ENCODE measurements around the gene SHC4.
A peak's percentile ranks its signal among the peaks of the same experiment; 100 is the strongest.
"Not testable (repeated sequence)": the region's sequence is repeated elsewhere in the genome, so short reads cannot be mapped to it uniquely, and the experiment has no call there.

The SHC4 gene

DNA sequence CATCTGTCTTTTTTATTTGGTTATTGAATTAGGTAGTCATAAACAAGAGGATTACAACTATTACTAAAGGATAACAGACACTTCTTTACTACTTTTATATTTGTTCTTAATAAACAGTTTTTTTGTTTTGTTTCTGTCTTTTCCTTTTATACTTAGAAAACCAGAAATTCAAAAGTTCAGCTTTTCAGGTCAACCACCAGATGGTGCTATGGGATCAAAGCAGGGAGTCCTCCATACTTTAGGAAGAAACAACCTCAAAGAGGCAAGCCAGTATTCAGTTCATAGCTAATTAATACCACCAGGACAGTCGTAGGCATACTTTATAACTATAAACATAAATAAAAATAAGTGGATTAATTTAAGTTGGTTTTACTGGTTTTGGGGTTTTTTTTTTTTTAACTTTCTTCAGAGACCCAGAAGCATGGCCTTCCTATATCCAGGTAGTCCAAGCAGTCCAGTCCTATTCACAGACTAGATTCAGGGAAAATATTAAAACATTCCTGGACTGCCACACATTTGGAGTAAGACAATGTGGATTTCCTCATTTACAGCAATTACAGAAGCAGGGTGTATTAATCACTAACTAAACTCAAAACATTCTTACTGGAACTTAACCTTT lies 101.8 kb downstream of the SHC4 start:
- peak; percentile 37 for DNase-seq (ENCODE audit: low read depth)
- H3K4me3 ChIP-seq (ENCODE audit: low read depth, low read length), result no peak overlapping the region

DNA sequence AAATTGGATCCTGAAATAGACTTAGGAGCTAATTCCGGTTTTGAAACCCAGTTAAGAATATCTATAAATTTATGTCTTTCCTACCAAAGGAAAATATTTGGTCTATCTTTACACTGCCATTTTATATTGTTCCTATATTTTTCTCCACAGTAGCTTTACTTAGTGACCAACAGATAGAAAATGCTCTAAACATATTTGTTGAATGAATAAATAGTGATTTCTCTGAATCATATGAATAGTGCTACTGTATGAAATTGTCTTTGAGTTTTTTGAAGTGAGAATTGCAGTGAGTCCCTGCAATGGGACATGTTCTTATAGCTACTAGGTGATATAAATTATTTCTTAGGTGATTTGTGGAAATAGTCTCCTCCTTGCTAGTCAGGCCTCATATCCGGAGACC lies 104.3 kb downstream of the SHC4 start:
- H3K4me3 ChIP-seq (ENCODE audit: low read depth, low read length), result no peak overlapping the region
- no peak for DNase-seq (ENCODE audit: low read depth)

DNA sequence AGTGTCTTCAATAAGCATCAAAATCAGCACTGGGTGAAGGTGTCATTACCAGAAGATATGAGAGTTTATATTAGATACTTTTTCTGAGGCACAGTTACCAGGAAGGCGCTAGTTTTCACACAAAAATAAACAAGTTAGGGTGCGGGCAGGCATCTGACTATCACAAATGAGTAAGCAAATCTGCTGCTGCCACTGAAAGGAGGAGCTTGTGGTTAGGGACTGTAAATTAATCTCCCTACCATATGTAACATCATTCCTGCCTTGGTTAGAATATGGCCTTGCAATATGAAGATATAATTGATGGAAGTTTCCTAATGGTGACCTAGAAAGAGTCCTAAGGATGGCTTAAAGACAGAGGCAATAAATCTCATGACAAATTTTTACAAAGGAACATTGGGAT lies 105.3 kb downstream of the SHC4 start:
- H3K4me3 ChIP-seq (ENCODE audit: low read depth, low read length), result no peak overlapping the region
- peak; percentile 45 for DNase-seq (ENCODE audit: low read depth)

DNA sequence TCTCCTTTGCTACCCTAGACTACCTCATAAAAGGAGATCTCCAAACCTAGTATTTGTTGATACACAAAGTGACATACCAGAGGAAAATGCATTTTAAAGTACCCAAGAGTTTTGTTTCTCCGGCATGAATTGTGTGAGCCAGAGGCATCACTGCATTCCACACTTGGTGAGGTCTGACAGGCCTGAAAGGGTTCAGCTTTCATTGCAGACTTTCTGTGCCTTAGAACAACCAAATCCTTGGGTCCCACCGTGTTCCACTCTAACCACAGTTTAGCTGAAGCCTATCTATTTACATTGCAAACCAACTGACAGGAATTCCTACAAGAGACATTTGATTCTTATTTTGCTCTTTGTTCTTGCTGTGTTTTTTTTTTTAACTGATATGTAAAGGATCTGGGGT lies 106.8 kb downstream of the SHC4 start:
- DNase-seq (ENCODE audit: low read depth), result peak; percentile 57
- H3K4me3 ChIP-seq (ENCODE audit: low read depth, low read length), result no peak overlapping the region

DNA sequence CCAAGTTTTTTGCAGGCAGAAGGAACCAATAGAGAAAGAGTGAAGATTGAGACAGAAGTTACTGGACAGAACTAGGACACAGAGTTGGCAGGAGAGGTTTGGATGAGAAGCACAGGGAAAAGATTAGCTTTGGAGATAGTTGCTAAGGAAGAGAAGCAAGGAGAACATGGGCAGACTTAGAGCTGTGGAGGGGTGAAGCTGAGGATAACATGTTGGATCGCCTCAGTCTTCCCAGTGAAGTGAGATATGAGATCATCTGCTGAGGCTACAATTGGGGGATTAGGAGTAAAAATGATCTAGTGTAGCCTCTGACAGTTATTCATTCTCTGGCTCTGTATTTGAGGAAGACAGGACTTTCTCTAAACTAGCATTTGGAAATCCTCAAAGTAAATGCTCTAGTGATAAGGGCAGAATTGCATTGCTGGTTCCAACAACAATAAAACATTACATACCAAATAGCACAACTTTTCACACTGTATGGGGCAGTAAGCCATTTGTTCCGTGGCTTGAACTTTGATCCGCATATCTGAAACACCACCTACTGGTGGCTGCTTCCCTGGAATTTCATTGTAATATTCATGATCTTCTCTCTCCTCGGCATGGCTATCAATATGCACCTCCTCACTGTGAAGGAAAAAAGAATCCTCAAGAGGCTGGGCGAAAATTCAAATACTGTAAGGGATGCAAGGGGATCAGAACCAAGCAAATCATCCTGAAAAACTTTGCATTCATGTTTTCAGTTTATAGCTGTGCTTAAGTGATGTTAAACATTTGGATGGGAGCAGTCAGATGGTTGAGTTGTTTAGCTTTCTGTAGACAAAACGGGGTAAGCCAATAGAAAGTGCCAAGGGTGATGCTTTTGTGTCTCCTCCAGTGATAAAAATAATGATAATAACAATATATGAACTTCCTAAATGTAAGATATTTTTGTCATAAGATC lies 107.9 kb downstream of the SHC4 start:
- peak; percentile 41 for DNase-seq (ENCODE audit: low read depth)
- no peak overlapping the region for H3K4me3 ChIP-seq (ENCODE audit: low read depth, low read length)

DNA sequence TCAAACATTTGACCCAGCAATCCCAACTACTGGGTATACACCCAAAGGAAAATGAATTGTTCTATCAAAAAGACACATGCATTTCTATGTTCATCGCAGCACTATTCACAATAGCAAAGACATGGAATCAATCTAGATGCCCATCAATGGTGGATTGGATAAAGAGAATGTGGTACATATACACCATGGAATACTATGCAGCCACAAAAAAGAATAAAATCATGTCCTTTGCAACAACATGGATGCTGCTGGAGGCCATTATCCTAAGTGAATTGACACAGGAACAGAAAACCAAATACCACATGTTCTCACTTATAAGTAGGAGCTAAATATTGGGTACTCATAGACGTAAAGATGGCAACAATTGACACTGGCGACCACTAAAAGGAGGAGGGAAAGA lies 109.3 kb downstream of the SHC4 start:
- DNase-seq (ENCODE audit: low read depth); H3K4me3 ChIP-seq (ENCODE audit: low read depth, low read length): not testable (repeated sequence)

DNA sequence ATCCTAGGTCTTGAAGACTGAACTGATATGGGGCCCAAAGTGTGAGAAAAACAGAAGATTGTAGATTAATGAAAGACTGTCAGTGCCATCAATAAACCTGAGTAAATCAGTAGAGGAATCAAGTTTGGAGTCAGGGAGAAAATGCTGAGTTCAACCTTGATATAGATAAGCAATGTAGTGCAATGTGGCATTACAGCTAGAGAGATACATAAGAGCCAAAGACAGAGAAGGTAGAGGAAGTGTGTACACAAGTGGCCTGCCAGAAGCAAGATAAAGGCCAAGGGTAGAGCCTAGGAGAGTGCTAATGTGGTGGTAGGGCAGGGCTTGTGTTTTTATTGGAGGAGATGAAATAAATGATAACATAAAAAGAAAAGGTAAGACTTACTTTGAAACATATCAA lies 111.8 kb downstream of the SHC4 start:
- no peak overlapping the region for H3K4me3 ChIP-seq (ENCODE audit: low read depth, low read length)
- no peak for DNase-seq (ENCODE audit: low read depth)

DNA sequence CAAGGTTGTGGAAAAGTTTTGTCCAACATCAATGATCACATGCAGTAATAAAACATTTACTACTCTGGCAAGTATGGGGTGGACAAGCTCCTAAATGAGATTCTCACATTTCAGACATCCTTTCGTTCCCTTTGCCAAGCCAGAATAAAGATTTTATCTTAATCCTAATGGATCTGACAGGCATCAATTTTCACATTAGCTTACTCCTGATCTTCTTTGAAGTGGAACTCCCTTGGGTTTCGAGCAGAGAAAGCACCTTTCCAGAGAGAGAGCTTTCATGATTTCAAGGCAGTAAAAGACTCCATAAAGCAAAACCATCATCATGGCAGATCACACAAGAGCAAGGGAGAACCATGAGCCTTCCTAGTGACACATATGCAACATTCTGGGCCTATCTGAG lies 113.1 kb downstream of the SHC4 start:
- DNase-seq (ENCODE audit: low read depth), result no peak
- no peak overlapping the region for H3K4me3 ChIP-seq (ENCODE audit: low read depth, low read length)

DNA sequence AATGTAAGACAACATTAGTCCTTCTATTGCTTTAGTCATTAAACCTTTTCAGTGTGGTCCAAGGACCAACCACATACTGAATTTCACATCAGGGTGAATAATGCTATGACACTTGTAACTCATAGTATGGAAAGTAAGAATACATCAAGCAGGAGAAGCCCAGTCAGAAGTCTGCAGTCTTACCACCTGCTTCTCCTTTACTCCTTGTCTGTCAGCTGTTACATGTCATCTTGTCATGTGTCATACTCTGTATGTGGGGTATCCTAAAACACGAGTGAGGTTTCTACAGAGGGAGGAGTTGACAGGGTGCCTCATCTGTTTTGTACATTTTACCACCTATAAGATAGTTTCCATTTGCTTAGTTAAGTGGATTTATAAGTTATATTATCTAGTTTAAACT lies 118.6 kb downstream of the SHC4 start:
- no peak for DNase-seq (ENCODE audit: low read depth)

DNA sequence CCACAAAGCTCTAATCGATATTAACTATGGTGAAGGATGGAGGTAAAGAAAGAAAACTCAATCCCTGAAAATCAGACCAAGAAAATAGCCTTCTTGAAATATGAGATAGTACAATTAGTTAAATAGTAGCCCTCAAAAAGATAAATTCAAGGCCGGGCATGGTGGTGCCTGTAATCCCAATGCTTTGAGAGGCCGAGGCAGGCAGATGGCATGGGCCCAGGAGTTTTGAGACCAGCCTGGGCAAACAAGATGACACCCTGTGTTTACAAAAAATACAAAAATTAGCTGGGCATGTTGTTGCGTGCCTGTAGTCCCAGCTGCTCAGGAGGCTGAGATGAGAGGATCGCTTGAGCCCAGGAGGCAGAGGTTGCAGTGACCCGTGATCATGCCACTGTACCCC lies 121.2 kb downstream of the SHC4 start:
- H3K4me3 ChIP-seq (ENCODE audit: low read depth, low read length), result no peak overlapping the region
- DNase-seq (ENCODE audit: low read depth), result no peak

More for the DNA sequence above, 118.6 kb downstream of the SHC4 start:
- no peak overlapping the region for H3K4me3 ChIP-seq (ENCODE audit: low read depth, low read length)

DNA sequence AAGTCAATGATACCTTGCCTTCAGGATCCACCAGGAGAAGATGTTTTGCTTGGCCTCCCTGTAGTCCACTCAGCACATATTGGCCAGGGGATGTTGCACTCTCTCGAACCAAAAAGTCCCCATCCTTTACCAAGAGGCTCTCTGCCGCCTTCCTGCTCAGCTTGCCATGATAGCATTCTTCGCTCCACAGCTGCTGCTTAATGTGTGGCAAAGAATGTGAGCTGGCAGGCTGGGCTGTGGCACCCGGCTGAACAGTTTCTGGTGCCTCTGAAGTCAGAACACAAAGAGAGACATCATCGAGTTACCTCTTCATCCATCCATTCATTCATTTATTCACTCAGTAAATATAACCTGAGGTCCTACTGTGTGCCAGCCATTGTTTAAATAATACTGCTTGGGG lies 129.0 kb downstream of the SHC4 start:
- no peak for DNase-seq (ENCODE audit: low read depth)

DNA sequence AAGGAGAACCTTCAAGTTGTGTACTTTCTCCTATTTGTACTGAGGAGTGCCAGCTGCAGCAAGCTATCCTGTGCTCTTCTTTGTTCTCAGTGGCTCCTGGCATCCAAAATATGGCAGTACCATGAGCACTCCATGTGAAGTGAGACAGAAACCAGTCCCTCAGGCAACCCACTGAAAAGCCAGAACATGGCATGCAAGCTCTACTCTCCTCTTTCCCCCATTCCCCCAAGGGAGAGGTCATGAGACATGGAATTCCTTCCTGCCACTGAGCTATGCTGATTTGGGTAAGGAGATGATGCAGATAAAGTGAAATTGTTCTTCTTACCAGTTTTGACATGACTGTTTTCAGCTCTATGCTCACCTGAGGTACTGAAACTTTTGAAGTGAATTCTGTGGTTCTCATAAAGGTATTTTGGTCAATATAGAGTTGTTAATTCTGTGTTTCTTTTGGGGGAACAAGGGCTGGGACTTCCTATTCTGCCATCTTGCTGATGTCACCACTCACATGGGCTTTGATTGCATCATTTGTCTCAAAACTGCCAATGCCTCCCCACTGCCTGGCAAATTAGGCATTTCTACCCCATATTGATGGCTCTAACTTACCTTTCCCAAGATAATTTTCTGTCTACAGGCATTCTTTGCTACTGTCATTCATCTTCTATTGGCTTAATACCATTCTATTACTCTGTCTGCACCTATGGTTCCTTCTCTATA lies 130.0 kb downstream of the SHC4 start:
- no peak for DNase-seq (ENCODE audit: low read depth)
- H3K4me3 ChIP-seq (ENCODE audit: low read depth, low read length), result no peak overlapping the region

More for the DNA sequence above, 129.0 kb downstream of the SHC4 start:
- H3K4me3 ChIP-seq (ENCODE audit: low read depth, low read length), result no peak overlapping the region

DNA sequence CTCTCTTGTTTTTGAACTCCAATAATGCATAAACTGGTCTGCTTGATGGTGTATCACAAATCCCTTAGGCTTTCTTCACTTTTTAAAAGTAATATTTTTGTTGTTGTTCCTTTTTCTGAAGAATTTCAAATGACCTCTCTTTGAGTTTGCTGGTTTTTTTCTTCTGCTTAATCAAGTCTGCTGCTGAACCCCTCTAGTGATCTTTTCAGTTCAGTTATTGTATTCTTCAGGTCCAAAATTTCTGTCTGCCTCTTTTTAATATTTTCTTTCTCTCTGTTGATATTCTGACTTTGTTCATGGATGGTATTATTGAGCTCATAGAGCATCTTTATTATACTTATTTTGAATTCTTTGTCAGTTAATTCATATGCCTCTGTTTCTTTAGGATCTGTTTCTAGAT lies 131.1 kb downstream of the SHC4 start:
- no peak for DNase-seq (ENCODE audit: low read depth)
- H3K4me3 ChIP-seq (ENCODE audit: low read depth, low read length), result no peak overlapping the region

DNA sequence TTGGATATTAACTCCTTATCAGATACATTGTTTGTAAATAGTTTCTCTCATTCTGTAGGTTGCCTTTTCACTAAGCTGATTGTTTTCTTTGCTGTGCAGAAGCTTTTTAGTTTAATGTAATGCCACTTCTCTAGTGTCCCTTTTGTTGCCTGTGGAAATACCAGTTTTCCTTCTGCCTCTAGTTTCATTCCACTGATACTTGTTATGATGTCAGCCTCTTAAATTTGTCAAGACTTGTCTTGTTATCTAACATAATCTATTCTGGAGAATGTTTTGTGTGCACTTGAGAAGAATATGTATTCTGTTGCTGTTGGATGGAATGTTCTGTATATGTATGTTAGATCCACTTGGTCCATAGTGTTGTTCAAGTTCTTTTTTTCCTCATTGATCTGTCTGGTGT lies 134.8 kb downstream of the SHC4 start:
- H3K4me3 ChIP-seq (ENCODE audit: low read depth, low read length), result no peak overlapping the region
- no peak for DNase-seq (ENCODE audit: low read depth)

DNA sequence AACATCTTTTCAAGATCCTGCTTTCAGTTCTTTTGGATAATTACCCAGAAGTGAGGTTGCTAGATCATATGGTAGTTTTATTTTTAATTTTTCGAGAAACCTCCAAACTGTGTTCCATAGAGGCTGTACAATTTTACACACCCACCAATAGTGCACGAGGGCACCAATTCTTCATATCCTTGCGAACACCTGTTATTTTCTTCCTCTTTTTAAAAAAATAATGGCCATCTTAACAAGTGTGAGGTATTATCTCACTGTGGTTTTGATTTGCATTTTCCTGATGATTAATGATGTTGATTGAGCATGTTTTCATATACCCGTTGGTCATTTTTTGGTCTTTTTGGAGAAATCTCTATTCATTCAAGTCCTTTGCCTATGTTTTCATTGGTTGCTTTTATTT lies 135.2 kb downstream of the SHC4 start:
- H3K4me3 ChIP-seq (ENCODE audit: low read depth, low read length), result no peak overlapping the region
- DNase-seq (ENCODE audit: low read depth), result no peak

DNA sequence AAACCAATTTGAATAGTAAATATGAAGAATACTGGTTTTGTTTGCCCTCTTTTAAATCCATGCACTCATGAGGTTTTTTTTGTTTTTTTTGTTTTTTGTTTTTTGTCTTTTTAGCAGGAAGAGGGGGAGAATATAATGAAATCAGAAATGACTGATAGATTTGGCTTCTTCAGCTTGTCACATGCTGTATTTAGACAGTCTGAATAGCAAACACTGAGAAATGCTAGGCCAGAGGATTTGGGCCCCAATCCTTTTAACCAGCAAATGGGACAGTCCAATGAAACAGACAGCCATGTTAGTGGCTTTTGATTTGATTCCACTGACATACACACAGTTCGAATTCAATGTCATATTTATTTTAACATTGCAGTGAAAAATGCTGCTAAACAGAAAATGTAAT lies 138.6 kb downstream of the SHC4 start:
- no peak overlapping the region for H3K4me3 ChIP-seq (ENCODE audit: low read depth, low read length)
- DNase-seq (ENCODE audit: low read depth), result no peak

DNA sequence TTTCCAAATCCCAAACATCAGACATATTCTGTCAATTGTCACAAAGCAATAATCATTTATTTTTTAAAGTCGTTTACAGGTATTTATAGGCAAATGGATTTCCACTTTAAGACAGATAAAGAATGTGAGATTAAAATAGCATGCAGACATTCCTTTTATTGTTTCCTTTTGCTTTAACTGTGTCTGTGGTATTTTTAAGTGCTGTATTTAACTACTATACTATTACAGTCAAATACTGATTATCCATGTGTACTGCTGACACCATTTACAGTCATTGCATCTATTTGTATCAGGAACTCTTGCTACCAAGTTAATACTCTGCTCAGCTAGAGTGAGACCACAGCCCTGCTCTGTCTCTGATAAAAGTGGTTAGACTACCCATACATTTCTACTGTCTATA lies 140.0 kb downstream of the SHC4 start:
- H3K4me3 ChIP-seq (ENCODE audit: low read depth, low read length), result no peak overlapping the region
- DNase-seq (ENCODE audit: low read depth), result no peak

DNA sequence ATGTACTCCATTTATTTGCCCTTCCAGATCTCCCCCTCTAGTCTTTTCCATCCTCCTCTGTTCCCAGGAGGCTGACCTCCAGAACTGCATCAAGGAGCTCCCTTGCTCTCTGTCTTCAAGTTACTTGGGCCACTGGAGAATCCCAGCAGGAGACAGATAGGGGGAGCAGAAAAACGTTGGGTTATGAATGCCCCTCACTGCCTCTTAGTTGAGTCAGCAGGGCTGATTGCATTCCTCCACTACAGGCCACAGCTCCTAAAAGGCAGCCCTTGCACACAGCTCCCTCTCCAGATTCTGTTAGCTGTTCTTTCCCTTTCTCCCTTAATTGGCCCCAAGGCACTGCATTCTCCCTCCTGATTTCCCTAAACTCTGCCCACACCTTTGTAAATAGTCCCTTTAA lies 140.5 kb downstream of the SHC4 start:
- DNase-seq (ENCODE audit: low read depth), result no peak
- no peak overlapping the region for H3K4me3 ChIP-seq (ENCODE audit: low read depth, low read length)

DNA sequence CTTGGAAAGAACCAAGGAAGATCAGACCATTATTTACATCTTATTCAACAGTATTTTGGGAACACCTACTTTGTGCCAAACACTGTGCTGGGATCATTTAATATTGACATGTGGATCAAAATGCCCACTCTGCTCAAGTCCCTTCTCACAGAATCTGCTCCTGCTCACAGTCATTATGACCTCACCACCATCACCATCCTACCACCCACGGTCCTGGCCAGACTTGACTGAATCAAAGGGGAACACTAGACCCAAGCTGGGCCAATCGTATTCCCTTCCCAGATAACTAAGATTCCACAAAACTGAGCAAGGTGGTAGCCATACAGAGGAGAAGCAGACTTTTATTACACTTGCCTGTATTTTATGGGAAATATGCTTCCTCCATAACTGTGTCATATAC lies 149.4 kb downstream of the SHC4 start:
- DNase-seq (ENCODE audit: low read depth), result no peak
- H3K4me3 ChIP-seq (ENCODE audit: low read depth, low read length), result no peak overlapping the region

DNA sequence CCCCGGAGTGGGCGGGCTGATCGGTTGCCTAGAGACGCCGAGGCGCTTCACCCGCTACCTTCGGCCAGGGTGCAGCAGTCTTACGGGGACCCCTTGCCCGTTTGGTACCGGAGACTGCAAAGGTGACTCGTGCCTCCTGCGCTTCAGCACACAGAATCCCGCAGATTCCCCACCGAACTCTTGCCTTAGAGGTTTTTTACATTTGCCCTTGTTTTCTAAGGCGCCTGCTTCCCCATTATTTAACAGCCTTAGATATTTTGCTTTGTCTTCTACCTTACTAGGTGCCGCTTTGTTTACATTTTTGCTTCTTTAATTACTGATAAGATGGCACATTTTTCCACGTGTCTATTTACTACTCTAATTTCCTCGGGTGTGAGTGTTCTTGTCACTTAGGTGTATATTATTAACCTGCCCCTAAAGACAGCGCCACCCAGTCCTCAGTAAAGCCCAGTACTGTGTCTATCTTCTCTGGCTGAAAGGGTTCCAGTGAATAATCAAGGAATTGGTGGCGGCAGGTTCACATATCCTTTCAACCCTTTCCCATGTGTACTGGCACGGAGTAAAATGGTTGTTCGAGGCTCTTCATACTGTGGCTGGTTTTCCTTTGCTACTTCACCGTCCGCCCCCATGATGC lies 152.3 kb downstream of the SHC4 start:
- DNase-seq (ENCODE audit: low read depth), result no peak
- peak overlapping the region; percentile 85 for H3K4me3 ChIP-seq (ENCODE audit: low read depth, low read length)
